Osteoblast (primary cell): ENCODE data around the gene GOLGA6D. TPM values are rescaled to one million over a fixed set of nuclear protein-coding genes. Genes with fewer than 3 reads are reported as not detected.
A peak's percentile ranks its signal among the peaks of the same experiment; 100 is the strongest.
"Not testable (repeated sequence)": the region's sequence is repeated elsewhere in the genome, so short reads cannot be mapped to it uniquely, and the experiment has no call there.

Experiments used
- DNase-seq: peaks from one replicate; pipeline ENCODE4 v3.0.0; 2011; ENCODE audit warnings: low spot score, mixed read lengths; ENCODE audit not compliant: insufficient read length; ENCODE audit errors: missing footprints
- H2AFZ ChIP-seq: 2 replicates; pipeline ENCODE4 v1.6.0; 2011; ENCODE audit warnings: mild to moderate bottlenecking, low read length
- H3K27ac ChIP-seq: 2 replicates; pipeline ENCODE4 v1.5.1; 2011; ENCODE audit warnings: mild to moderate bottlenecking, low read depth, low read length, moderate library complexity
- H3K27me3 ChIP-seq: 2 replicates; pipeline ENCODE4 v1.6.0; 2012; ENCODE audit warnings: mild to moderate bottlenecking, control low read depth, inconsistent platforms, low read length, moderate library complexity; ENCODE audit not compliant: insufficient read depth
- H3K36me3 ChIP-seq: 2 replicates; pipeline ENCODE4 v1.5.1; 2011; ENCODE audit warnings: mild to moderate bottlenecking, low read length, control low read depth, moderate library complexity; ENCODE audit not compliant: insufficient read depth
- H3K4me1 ChIP-seq: 2 replicates; pipeline ENCODE4 v1.5.1; 2011; ENCODE audit warnings: mild to moderate bottlenecking, low read length, control low read depth, moderate library complexity; ENCODE audit not compliant: insufficient read depth
- H3K4me2 ChIP-seq: 2 replicates; pipeline ENCODE4 v1.6.0; 2011; ENCODE audit warnings: mild to moderate bottlenecking, low read length; ENCODE audit not compliant: insufficient read depth
- H3K4me3 ChIP-seq: fragments of 200-600 bp; sonication (generic); 3 replicates; pipeline ENCODE4 v1.5.1; 2012; ENCODE audit warnings: mild to moderate bottlenecking, low read length, inconsistent platforms; ENCODE audit not compliant: insufficient read depth
- H3K79me2 ChIP-seq: 2 replicates; pipeline ENCODE4 v1.6.0; 2012; ENCODE audit warnings: mild to moderate bottlenecking, low read length, control low read depth, inconsistent platforms; ENCODE audit not compliant: insufficient read depth
- H3K9me3 ChIP-seq: 2 replicates; pipeline ENCODE4 v1.5.1; 2011; ENCODE audit warnings: low read depth, low read length, control low read depth
- H4K20me1 ChIP-seq: 2 replicates; pipeline ENCODE4 v1.6.0; 2012; ENCODE audit warnings: mild to moderate bottlenecking, low read length, control low read depth; ENCODE audit not compliant: insufficient read depth
- total RNA-seq: library from RNA; depleted of rRNA; stranded (reverse); fragments of >200 nt; gene quantifications from 2 replicates; pipeline ENCODE4 v1.2.3, GENCODE V29; 2012
- TF ChIP-seq, protein P1 (sequence below): IDR thresholded peaks from 2 replicates; pipeline ENCODE4 v1.5.1; 2011; ENCODE audit warnings: mild to moderate bottlenecking, low read depth, low read length, moderate library complexity; ENCODE audit errors: extremely low read depth

Gene GOLGA6D
- total RNA-seq, 1 donor: not detected

- no peak overlapping the region for H3K27ac ChIP-seq
- H3K9me3 ChIP-seq: no peaks in the 10 kb centered on the region
- no peaks in the 10 kb centered on the region for H4K20me1 ChIP-seq
- H3K36me3 ChIP-seq: no peaks in the 10 kb centered on the region
- no peak for DNase-seq
- peaks cover 14% of the 10 kb centered on the region for H3K27me3 ChIP-seq
- no peak overlapping the region for H3K4me3 ChIP-seq
- H3K4me2 ChIP-seq: no peak overlapping the region
- TF ChIP-seq, protein P1, sequence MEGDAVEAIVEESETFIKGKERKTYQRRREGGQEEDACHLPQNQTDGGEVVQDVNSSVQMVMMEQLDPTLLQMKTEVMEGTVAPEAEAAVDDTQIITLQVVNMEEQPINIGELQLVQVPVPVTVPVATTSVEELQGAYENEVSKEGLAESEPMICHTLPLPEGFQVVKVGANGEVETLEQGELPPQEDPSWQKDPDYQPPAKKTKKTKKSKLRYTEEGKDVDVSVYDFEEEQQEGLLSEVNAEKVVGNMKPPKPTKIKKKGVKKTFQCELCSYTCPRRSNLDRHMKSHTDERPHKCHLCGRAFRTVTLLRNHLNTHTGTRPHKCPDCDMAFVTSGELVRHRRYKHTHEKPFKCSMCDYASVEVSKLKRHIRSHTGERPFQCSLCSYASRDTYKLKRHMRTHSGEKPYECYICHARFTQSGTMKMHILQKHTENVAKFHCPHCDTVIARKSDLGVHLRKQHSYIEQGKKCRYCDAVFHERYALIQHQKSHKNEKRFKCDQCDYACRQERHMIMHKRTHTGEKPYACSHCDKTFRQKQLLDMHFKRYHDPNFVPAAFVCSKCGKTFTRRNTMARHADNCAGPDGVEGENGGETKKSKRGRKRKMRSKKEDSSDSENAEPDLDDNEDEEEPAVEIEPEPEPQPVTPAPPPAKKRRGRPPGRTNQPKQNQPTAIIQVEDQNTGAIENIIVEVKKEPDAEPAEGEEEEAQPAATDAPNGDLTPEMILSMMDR: no peak
- no peaks in the 10 kb centered on the region for H3K79me2 ChIP-seq
- H2AFZ ChIP-seq: no peak overlapping the region
- no peaks in the 10 kb centered on the region for H3K4me1 ChIP-seq
Measured at GRCh38 chr15:75314552-75315290, 32.1 kb downstream of the GOLGA6D start.

DNA sequence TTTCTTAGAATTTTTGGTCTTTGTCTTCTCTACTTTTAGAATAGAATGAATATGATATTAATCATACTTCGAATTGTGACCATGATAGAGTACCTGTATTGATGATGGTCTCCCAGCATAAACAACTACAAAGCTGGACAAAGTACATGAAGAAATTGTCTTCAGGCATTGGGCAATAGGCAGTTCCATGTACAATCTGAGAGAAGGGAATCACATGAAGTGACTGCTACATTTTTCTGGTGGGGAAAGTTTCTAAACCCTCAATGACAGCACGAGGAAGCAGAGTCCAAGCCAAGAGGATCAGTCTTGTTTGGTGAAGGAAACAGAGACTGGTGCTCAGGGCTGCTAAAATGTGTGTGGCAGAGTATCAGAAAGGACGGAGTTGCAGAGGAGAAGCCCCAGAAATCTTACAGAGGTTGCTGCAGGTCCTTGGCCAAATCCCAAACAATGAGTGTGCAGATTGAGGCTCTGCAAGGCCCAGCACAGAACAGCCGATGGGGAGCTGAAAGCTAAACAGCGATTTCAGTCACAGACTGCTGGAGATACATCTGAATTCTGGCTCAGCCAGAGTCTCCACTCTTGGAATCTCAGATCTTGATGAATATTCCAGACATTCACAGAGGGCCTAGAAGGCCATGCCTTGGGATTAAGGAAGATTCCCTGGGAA, 36.7 kb downstream of the GOLGA6D start:
- not testable (repeated sequence) for H3K4me1 ChIP-seq

DNA sequence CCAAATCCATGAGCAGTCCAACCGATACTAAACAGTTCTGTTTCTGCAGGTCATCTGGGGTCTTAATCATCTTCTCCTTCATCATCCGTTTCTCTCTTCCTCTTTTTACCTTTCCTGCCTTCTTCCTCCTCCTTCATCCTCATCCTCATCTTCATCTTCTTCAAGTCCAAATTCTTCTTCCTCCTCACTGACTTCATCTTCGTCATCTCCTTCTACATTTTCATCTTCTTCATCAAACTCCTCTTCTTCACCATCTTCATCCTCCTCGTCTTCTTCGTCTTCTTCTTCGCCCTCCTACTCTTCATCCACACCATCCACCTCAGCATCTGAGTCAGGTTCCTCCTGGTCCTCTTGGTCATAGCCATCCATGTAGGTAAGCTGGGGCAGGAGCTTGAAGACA, 39.1 kb downstream of the GOLGA6D start:
- H3K4me1 ChIP-seq: no peaks in the 10 kb centered on the region
- no peaks in the 10 kb centered on the region for H3K36me3 ChIP-seq
- H3K4me2 ChIP-seq: no peak overlapping the region
- no peaks in the 10 kb centered on the region for H3K79me2 ChIP-seq
- H3K4me3 ChIP-seq: no peak overlapping the region
- no peak overlapping the region for H2AFZ ChIP-seq
- no peaks in the 10 kb centered on the region for H4K20me1 ChIP-seq
- TF ChIP-seq, protein P1: no peak
- DNase-seq: no peak
- no peak overlapping the region for H3K27ac ChIP-seq
- no peaks in the 10 kb centered on the region for H3K9me3 ChIP-seq
- H3K27me3 ChIP-seq: peaks cover 5% of the 10 kb centered on the region

More for the DNA sequence above, 36.7 kb downstream of the GOLGA6D start:
- H4K20me1 ChIP-seq, H3K79me2 ChIP-seq, H3K27me3 ChIP-seq, H2AFZ ChIP-seq, H3K4me2 ChIP-seq, H3K36me3 ChIP-seq, H3K4me3 ChIP-seq, H3K9me3 ChIP-seq, H3K27ac ChIP-seq: not testable (repeated sequence)
- peak; percentile 63 for DNase-seq

GRCh38 chr15:75325922-75326321, 43.3 kb downstream of the GOLGA6D start:
- Histone ChIP-seq H3K27me3 (peaks cover 5% of the 10 kb centered on the region), H3K79me2 (no peaks in the 10 kb centered on the region), H4K20me1 (no peaks in the 10 kb centered on the region), H3K4me3 (no peak overlapping the region), H3K27ac (no peak overlapping the region), H3K9me3 (no peaks in the 10 kb centered on the region), H3K36me3 (no peaks in the 10 kb centered on the region), H3K4me2 (no peak overlapping the region), H2AFZ (no peak overlapping the region), H3K4me1 (no peaks in the 10 kb centered on the region)
- no peak for DNase-seq
- TF ChIP-seq, protein P1: no peak
